NCI-H146 treated with DMSO at 0.1 percent for 48 hours (cell line): ENCODE measurements around the gene MGAM2.
"Not testable (repeated sequence)": the region's sequence is repeated elsewhere in the genome, so short reads cannot be mapped to it uniquely, and the experiment has no call there.

Experiments used
- DNase-seq: peaks from one replicate; lab custom pipeline; 2025; ENCODE audit not compliant: unreplicated experiment; lab: John Stamatoyannopoulos, UW

Gene MGAM2

DNA sequence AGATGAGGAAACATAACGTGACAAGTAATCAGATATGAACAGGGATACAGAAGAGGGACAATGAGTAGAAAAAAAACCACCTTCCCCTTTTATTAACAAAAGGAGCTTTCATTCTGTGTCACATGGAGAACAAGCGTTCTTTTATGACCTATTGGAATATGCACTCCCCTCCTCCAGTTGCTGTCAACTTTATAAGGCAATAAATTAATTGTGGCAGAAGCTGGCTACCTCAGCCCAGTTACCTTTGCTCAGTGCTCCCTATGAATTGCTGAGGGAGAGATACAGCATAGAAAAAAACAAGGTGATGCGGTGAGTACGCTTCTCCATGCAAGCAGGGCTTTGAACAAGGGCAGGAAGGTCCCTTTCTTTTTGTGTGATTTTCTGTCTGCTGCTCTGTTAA is at the start of gene MGAM2:
Gene MGAM2 (plus strand): TSS at position 220 of the 400 bp plus-strand sequence. CDS start 5,156 bp downstream, outside the sequence.
- DNase-seq, result no peak

DNA sequence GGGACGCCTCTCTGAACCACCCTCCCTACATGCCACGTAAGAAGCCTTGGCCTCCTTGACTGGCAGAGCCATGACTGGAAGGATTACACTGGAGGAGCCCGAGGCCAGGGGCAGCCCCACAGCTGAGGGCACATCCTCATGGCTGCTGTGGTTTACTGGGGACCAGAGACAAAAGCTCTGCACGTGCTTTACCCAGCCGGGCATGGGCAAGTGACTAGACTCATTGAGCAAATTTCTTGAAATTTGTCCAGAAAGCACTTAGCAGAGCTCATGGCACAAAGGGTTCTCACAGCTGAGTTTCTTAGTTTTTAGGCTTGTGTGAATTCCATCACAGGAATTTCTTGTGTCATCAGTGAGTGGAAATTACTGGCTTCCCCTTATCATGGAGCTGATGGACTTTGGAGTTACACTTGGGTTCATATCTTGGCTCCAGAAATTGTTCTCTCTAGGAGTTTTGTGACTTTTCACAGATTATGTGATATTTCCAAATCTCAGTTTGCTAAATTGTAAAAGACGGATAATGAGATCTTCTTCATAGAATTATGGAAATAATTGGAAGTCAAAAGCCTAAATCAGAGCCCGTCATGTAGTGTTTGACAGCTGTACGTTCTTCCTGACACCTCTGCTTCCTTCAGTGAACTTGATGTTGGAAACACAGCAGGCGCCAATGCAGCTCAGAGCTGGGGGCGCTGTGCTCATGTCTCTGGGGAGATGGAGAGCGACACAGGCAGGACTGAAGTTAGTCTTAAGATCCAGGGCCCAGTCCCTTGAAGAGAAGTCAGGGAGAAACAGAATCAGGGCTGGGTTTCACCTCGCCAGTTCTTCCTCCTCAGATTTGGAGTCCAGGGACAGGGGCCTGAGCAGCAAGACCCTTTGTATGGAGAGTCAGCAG is 47.7 kb upstream of the MGAM2 start:
- no peak for DNase-seq

DNA sequence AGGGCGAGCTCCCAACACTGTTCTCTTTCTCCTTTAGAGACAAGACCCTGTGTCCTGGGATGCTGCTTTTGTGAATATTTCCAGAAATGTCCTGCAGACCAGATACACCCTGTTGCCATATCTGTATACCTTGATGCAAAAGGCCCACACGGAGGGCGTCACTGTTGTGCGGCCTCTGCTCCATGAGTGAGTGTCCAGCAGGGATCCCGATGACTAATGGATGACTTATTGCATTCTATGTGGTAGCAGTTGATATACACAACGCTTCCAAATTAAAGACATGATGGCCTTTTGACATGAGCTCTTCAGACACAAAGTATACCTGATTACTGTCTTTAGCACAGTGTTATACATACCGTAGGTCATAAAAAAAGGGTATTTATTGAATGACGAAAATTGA is 45.0 kb upstream of the MGAM2 start:
- no peak for DNase-seq

DNA sequence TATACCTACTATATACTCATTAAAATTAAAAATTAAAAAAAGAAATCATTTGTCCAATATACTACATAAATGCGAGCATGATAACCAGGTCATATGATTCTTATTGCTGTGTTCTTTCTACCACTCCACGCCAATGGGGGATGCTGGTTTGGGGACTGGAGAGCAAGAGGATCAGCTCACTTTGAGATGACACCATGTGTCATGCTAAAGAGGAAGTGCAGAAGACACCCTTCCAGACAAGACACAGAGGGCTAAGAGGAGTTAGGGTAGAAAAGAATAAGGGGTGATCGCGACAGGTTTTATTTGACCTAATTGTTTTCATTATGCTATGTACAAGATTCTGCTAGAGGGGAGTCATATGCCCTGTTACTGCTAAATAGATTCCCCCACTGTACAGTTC is 33.8 kb upstream of the MGAM2 start:
- no peak for DNase-seq

DNA sequence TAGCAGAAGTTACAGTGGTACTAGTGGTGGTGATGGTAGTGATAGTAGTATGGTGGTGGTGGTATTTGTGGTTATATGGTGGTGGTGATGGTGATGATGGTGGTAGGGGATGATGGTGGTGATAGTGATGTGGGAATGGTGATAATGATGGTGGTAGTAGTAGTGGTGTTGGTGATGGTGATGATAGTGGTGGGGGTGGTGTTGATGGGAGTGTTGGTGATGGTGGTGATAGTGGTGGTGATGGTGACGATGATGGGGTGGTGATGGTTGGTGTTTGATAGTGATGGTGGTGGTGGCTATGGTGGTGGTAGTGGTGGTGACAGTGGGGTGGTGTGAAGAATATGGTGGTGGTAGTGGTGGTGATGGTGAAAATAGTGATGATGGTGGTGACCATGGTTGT is 27.9 kb upstream of the MGAM2 start:
- DNase-seq, result no peak

DNA sequence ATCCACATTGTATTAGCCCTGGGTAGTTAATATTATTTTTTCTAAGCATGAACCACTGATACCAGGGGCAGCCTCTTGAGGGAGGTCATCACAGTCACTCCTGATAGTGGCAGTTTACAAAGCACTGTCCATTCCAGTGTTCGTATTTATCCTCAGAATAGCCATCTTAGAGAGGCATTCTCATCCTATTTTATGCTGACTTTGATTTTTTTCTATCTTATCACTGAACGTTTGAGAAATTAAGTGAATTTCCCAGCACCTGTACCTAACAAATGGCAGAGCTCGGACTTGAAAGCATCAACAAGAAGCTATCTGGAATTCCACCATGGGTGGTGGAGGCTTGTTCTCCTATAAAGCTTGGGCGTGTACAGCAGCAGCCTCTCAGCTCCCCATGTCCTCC is 26.1 kb upstream of the MGAM2 start:
- no peak for DNase-seq

DNA sequence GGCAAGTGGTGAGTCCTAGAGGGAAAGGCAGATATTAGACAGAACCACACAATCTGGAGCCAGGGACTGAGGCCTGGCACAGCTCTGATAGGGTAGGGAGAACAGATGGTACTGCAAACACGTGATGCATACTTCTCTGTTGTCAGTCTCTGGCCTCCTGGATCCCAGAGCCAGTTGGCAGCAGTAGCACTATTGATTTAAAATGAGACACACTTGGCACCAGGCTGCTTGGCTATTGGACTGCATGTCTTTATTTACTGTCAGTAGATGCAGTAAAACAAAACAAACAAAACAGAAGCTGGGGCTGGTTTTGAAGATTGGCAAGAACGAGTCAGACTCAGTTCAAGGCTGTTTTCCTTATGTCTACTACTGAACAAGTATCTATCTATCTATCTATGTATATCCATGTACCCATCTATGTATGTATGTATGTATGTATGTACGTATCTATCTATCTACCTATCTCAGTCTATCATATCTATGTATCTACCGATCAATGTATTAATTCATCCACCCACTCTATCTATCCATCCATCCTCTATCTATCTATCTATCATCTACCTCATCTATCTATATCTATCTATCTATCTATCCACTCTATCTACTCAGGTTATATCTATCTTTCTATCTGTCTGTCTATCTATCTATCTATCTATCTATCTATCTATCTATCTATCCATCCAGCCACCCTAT is 23.4 kb upstream of the MGAM2 start:
- DNase-seq, result no peak

DNA sequence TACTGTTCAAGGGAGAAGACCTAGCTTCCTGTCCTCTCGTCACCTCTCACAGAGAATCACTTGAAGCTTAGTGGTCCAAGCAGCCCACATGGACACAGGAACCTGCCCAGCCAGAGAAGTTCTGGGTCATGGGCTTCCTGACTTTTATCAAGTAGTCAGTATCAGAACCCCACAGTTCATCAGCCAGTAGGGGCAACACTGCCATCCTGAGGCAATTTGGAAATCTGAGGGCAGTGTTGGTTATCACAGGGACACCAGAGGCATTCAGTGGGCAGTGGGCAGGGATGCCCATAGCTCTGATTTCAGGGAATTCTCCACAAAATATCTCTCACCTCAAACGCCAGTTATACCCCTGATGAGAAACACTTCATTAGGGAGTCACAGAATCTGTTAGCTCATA is 22.5 kb upstream of the MGAM2 start:
- DNase-seq, result no peak

DNA sequence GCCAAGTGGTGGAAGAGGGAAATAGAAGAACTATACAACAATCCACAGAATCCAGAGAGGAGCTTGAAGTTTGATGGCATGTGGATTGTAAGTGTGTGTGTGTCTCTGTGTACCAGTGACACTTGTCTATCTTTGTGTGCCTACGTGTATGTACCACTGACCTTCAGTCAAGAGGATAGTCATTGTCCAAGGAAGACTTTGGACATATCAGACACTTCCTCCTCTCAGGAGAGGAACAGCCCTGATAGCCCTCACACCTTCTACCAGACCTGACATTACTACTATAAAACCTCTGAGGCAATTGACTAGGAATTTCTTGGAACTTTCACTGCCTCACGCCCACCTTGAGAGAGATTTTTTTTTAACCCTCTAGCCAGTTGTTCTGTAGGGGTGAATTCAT is 19.6 kb upstream of the MGAM2 start:
- no peak for DNase-seq

DNA sequence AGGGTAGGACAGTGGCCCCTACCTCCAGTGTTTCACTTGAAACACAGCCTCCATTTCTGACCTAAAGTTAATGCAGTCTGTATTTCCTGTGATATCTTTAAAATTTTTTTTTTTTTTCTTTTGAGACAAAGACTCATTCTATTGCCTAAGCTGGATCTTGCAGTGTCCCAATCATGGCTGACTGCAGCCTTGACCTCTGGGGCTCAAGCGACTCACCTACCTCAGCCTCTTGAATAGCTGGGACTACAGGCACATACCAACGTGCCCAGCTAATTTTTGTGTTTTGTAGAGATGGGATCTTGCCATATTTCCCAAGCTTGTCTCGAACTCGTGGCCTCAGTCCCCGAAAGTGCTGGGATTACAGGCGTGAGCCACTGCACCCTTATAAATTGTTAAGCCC is 16.7 kb upstream of the MGAM2 start:
- no peak for DNase-seq

DNA sequence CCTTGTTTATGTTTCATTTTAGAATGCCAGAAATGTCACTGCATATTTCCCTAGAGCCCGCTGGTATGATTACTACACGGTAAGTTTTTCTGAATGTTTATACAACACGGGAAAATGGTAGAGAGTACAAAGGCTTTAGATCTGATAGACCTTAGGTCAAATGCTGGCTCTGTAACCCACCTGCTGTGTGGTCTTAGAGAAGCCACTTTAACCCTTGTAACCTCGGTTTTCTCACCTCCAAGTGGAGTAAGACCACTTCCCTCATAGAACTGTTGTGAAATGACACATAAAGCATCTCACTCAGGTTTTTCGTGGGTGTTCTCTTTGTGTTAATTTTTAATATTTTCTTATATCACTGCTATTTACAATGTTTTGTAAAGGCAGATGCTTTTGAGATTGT is 13.9 kb upstream of the MGAM2 start:
- no peak for DNase-seq

DNA sequence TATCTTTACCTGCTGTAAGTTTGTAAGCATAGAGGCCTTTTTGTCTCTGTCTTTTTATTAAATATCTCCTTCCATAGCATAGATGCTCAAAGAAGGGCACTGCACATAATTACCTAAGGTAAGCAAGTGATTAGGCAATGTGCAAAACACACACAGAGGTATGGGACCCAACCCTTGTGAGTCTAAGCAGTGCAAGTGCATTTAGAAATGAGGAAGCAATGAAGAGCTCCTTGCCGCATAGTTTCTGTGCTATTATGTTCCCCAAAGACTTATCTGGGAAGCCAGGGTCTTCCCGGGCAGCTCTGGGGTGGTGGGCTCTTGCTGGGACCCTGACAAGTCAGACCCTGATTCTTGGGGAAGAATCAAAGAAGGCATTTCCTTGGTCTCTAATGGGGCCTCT is 13.5 kb upstream of the MGAM2 start:
- no peak for DNase-seq

DNA sequence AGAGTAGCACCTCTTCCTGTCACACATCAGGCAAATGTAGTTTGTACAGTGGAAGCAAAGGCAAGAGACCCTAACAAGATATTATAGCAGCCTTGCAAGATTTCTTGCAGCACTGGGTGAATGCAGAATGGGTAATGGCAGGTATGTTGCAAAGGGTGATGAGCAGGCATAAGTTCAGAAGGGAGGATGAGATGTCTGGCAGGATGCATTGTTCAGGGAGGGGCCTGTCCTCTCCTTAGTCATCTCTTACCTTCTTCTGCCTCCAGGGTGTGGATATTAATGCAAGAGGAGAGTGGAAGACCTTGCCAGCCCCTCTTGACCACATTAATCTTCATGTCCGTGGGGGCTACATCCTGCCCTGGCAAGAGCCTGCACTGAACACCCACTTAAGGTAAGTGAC is 12.2 kb upstream of the MGAM2 start:
- DNase-seq, result not testable (repeated sequence)

DNA sequence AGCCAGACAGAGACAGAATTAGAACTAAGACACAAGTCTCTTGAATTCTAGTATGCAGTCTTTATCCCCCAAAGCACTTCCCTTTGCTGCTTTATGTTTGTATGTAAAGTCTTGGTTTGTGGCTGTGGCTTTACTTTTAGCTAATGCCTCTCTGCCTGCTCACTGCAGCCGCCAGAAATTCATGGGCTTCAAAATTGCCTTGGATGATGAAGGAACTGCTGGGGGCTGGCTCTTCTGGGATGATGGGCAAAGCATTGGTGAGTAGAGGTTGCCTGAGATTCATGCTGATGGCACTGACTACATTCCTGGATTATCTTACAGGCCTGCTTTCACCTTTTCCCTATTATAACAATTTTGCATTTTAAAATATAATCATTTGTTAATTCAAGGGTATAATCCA is 10.9 kb upstream of the MGAM2 start:
- DNase-seq, result no peak

DNA sequence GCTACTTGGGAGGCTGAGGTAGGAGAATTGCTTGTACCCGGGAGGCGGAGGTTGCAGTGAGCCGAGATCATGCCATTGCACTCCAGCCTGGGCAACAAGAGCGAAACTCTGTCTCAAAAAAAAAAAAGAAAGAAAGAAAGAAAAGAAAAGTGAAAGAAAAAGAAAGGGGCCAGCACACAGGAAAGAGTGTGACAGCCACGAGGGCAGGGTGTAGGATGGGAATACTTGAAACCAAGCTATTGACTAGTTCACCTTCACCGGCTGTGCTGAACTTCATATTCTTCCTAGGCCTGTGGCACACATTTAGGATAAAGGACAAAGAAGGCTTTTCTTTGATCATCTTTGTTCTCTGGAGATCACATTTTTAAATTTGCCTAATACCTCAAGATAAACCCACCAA is 9.7 kb upstream of the MGAM2 start:
- not testable (repeated sequence) for DNase-seq

DNA sequence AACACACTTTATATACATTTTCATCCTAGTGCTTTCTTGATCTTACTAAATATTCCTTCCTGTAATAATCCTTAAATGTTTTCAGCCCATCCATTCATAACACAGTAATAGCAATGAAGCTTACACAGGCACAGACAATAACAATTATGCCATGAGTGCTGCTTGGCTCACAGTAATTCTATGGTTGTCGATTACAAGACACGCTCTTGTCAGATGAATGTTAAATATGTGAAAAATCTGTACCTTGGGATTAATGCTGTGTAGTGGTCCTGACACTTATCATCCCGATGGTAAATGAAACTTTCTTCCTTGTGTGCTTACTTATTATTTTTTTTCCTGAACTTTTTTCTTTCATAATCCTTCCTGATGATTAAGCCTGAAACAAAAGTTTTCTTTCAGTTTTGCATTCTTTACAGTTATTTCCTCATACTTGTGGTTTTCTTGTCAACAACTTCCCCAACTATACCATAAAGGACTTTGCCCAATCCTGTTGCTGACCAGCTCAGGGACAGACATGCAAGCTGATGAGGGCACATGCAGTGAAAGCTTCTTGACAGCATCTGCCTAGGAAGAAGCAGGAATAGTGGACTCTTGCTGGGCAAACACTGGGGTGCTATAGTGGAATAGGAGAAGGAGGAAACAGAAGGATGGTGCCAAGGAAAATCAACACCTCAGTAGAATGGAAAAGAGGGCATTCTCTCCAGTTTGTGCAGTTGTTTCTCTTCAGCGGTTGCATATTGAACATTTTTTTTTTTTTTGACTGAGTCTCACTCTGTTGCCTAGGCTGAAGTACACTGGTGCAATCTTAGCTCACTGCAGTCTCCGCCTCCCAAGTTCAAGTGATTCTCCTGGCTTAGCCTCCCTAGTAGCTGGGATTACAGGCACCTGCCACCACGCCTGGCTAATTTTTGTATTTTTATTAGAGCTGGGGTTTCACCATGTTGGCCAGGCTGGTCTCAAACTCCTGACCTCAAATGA is 6.7 kb upstream of the MGAM2 start:
- no peak for DNase-seq

DNA sequence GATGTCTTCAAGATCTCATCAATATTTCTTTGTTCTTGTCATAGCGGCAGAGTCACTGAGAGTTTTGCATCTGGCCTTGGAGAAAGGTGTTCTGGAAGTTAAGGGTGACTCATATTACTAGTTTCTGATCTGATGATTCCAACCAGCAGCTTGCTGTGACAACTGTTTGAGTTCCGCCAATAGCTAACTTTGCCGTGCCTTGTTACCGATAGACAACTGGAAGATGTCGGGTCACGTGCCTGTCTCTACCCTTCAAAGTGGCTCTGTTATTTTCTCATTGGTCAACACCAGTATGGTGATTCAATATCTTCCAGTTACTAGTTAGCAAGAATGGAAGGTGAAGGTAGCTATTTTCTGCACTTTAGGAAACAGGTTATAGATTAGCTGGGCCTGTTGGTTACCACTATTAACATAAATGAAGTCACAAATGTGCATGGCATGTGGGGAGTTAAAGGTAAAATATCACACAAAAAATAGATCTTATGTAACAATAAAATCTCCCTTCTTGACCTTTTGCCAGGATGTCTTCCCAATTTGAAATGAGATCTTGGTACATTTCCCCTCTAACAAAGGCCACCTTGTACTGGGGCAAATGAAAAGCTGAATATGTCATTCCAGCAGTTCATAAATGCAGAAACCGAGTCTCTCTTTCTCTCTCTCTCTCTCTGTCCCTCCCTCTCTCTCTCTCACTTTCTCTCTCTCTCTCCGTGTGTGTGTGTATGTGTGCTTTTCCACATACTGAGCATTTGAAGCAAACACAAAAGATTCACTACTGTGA is 2.6 kb upstream of the MGAM2 start:
- no peak for DNase-seq

DNA sequence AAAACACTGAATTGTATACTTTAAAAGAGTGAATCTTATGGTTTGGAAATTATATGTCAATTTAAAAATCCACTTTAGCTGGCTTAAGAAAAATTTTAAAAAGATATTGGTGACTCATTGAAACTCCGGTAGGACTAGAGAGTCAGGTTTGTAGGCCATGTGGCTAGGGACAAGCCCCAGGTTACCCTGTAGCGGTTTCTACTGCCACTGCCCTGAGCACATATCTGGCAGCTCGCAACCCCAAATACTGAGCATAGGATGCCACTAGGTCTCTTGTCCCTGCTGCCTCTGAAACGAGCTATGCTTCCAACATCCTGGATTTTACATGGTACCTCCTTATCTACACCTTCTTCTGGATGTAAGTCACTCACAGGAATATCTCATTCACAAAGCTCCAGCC is 1.4 kb upstream of the MGAM2 start:
- no peak for DNase-seq

DNA sequence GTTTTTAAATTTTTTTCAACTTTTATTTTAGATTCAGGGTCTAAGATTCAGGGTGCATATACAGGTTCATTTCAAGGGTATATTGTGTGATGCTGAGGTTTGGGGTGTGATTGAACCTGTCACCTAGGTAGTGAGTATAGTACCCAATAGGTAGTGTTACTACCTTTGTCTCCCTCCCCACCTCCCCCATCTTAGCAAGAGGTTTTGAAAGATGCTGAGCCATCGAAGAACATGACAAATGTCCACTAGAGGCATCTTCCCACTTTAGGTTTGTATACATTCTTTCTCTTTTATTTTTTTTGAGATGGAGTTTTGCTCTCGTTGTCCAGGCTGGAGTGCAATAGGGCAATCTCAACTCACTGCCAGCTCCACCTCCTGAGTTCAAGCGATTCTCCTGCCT is 880 bp upstream of the MGAM2 start:
- DNase-seq, result no peak

DNA sequence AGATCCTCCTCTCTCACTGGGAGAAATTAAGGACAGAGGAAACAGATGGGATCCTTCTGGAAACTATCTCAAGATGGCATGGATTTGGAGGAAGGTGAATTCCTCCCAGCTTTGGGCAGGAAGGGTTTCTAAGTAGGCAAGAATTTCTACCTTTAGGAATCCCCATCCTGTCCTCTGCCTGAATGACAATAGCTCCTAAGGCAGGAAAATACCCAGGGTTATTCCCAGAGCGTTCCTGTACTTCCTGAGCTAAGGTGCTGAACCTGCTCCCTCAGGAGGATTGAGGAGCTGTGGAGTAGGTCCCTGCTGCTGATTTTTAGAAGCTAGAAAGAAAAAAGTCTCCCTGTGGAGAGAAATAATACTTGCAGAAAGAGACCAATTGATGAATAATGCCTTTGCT is 568 bp downstream of the MGAM2 start:
- DNase-seq, result no peak

DNA sequence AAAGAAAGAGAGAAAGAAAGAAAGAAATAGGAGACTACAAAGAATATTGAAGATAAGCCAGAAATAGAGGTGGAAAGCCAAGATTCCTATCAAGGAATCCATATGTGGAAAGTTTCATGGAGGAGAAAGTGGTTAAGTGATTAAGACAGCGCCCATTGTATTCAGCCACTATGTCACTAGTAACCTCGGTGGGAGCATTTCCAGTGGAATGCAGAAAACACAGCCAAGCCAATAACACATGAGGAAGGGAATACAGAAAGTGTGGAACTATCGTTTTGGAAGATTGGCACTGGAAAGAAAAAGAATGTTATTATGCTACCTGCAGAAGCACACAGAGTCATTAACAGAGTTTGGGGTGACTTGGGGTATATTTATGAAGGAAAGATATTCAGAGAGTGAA is 2.7 kb downstream of the MGAM2 start:
- no peak for DNase-seq
